B cell (primary cell): ENCODE results near the gene SMAP1. TPM values are rescaled to one million over a fixed set of nuclear protein-coding genes. Genes with fewer than 3 reads are reported as not detected.

Source experiments
- ATAC-seq: fragments of 200-7000 bp; cut with Tn5 transposase; one replicate; pipeline ENCODE4 v1.10.0; 2021; ENCODE audit warnings: low read depth, mild to moderate bottlenecking, moderate number of reproducible peaks, moderate library complexity
- CTCF ChIA-PET: fragments of 350-600 bp; sonication (Branson Sonifier 250); formaldehyde crosslinking; loops from one replicate; lab custom pipeline; 2021; ENCODE audit warnings: antibody characterized with exemption, inconsistent platforms; lab: Charles Lee
- POLR2A ChIA-PET: fragments of 350-600 bp; sonication (Branson Sonifier 250); formaldehyde crosslinking; loops from one replicate; lab custom pipeline; 2021; ENCODE audit warnings: antibody characterized with exemption; lab: Charles Lee
- DNase-seq: peaks from one replicate; pipeline ENCODE4 v3.0.0; 2013
- H2AFZ ChIP-seq: 2 replicates; pipeline ENCODE4 v1.6.1; 2012; ENCODE audit warnings: mild to moderate bottlenecking, low read depth, low read length; ENCODE audit not compliant: insufficient read depth, poor library complexity, severe bottlenecking
- H3K27ac ChIP-seq, 2 donors: 1 replicate in 1 of 2; 2 replicates in 1 of 2; pipeline ENCODE4 v1.5.1; 2012 to 2013; ENCODE audit warnings: low read length in 2 of 2, mild to moderate bottlenecking in 2 of 2, moderate library complexity in 1 of 2
- H3K27me3 ChIP-seq, 4 experiments: fragments of 200-600 bp in 1 of 4; sonication (generic) in 1 of 4; replicated peaks in 1 of 4; 1 replicate in 2 of 4; 2 replicates in 2 of 4; pipeline versions ENCODE4 v1.6.1 to v1.7.0; 2013 to 2016; ENCODE audit warnings: low read length in 3 of 4, mild to moderate bottlenecking in 2 of 4, mixed read lengths in 1 of 4, moderate library complexity in 1 of 4; ENCODE audit not compliant: insufficient read depth in 4 of 4, control insufficient read depth in 3 of 4; ENCODE audit errors: control extremely low read depth in 1 of 4
- H3K36me3 ChIP-seq, 2 experiments: replicated peaks in 1 of 2; 1 replicate in 1 of 2; 2 replicates in 1 of 2; pipeline versions ENCODE4 v1.6.1 to v1.7.1; 2013; ENCODE audit warnings: low read length in 1 of 2; ENCODE audit not compliant: insufficient read depth in 2 of 2, control insufficient read depth in 1 of 2; ENCODE audit errors: control extremely low read depth in 1 of 2, extremely low read depth in 1 of 2
- H3K4me1 ChIP-seq, 2 donors: fragments of 200-600 bp in 1 of 2; sonication (generic) in 1 of 2; 1 replicate in 1 of 2; 2 replicates in 1 of 2; pipeline versions ENCODE4 v1.5.1 to v1.6.1; 2013 to 2017; ENCODE audit warnings: low read length in 2 of 2; ENCODE audit not compliant: control insufficient read depth in 2 of 2, insufficient read depth in 2 of 2
- H3K4me2 ChIP-seq: replicated peaks from 2 replicates; pipeline ENCODE3; 2012; ENCODE audit warnings: mild to moderate bottlenecking, low read depth, low read length; ENCODE audit not compliant: poor library complexity, severe bottlenecking
- H3K4me3 ChIP-seq, 5 experiments: fragments of 200-600 bp in 1 of 5; sonication (generic) in 1 of 5; 1 replicate in 3 of 5; 2 replicates in 2 of 5; pipeline versions ENCODE4 v1.5.1 to v1.7.0; 2011 to 2016; ENCODE audit warnings: low read length in 4 of 5, mild to moderate bottlenecking in 4 of 5, low read depth in 2 of 5, control low read depth in 1 of 5, moderate library complexity in 1 of 5; ENCODE audit not compliant: insufficient read depth in 1 of 5; ENCODE audit errors: control extremely low read depth in 1 of 5, extremely low read depth in 1 of 5
- H3K79me2 ChIP-seq: fragments of 200-600 bp; sonication (generic); one replicate; pipeline ENCODE4 v1.6.0; 2016; ENCODE audit warnings: low read length; ENCODE audit not compliant: control insufficient read depth, insufficient read depth
- H3K9ac ChIP-seq: fragments of 200-600 bp; sonication (generic); 2 replicates; pipeline ENCODE4 v1.6.1; 2017; ENCODE audit warnings: mild to moderate bottlenecking, low read length, moderate library complexity
- H3K9me3 ChIP-seq, 3 donors: one replicate each; pipeline versions ENCODE4 v1.6.1 to v1.7.1; 2013; ENCODE audit warnings: low read length in 2 of 3; ENCODE audit not compliant: control insufficient read depth in 2 of 3, insufficient read depth in 1 of 3; ENCODE audit errors: control extremely low read depth in 1 of 3
- H4K20me1 ChIP-seq: 2 replicates; pipeline ENCODE4 v1.6.0; 2012; ENCODE audit warnings: mild to moderate bottlenecking, low read length; ENCODE audit not compliant: insufficient read depth, control insufficient read depth, poor library complexity, severe bottlenecking
- H3K27ac Mint-ChIP-seq: one replicate; pipeline ENCODE4 v1.8.0; 2021; ENCODE audit warnings: mixed read lengths
- H3K27me3 Mint-ChIP-seq: one replicate; pipeline ENCODE4 v1.8.0; 2021; ENCODE audit warnings: mixed read lengths
- H3K4me1 Mint-ChIP-seq: one replicate; pipeline ENCODE4 v1.8.0; 2021; ENCODE audit warnings: mixed read lengths
- H3K4me3 Mint-ChIP-seq: one replicate; pipeline ENCODE4 v1.8.0; 2021; ENCODE audit warnings: mixed read lengths
- H3K9me3 Mint-ChIP-seq: one replicate; pipeline ENCODE4 v1.8.0; 2022; ENCODE audit warnings: mixed read lengths; ENCODE audit not compliant: insufficient read depth
- EZH2 ChIP-seq: IDR thresholded peaks from 2 replicates; pipeline ENCODE4 v1.6.1; 2012; ENCODE audit warnings: borderline replicate concordance, low read depth, mild to moderate bottlenecking, moderate library complexity, low read length; ENCODE audit not compliant: insufficient read depth, poor library complexity, severe bottlenecking
- WGBS: methylation state at CpG from one replicate; pipeline ENCODE4 v1.1.5; 2013; ENCODE audit warnings: missing lambda C conversion rate; ENCODE audit not compliant: insufficient coverage; 5-methylcytosine and 5-hydroxymethylcytosine counted together
- intact Hi-C: fragments of 100-400 bp; cut with micrococcal nuclease; formaldehyde crosslinking; loops from one replicate; pipeline ENCODE4 v1.10.0; 2022
- polyA plus RNA-seq: library from polyadenylated mRNA; depleted of rRNA; stranded (reverse); fragments of >200 nt; gene quantifications from 2 replicates; pipeline ENCODE4 v1.2.3, GENCODE V29; 2012
- total RNA-seq, 2 donors: library from RNA; stranded (reverse); fragments of 120-200 nt in 1 of 2; gene quantifications; 1 replicate in 1 of 2; 2 replicates in 1 of 2; pipeline versions ENCODE4 v1.2.3 to v1.2.4, GENCODE V29; 2013 to 2022
- TF ChIP-seq, protein P1 (sequence below): fragments of 200-600 bp; IDR thresholded peaks from one replicate; pipeline ENCODE4 v1.8.0; 2022; ENCODE audit warnings: antibody characterized with exemption, mild to moderate bottlenecking

SMAP1 gene
- total and polyA plus RNA-seq, 2 donors (not counting 1 experiment from before 2014, with no cell fraction given): 11.0 to 21.7 TPM

DNA sequence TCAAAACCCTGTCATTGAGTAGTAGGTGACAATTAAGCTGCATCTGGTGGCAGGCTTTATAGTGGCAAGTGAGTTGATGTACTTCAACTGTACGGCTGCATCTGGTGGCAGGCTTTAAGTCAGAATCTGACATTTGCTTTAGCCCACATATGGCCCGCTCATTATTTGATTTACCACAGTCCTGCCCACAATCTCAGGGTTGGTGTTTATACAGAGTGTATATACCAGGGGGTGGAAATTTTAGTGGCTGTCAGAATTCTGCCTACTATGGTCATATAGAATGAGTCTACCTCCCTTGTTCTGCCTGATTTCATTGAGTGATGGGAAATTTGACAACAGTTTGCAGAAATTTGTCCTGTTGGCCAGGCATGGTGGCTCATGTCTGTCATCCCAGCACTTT is 112.3 kb downstream of the SMAP1 start:
- Histone ChIP-seq H2AFZ (no peak overlapping the region), H3K27ac (no peak overlapping the region), H3K27me3 (no peaks in the 10 kb centered on the region), H3K79me2 (peaks cover 5% of the 10 kb centered on the region), H3K4me2 (no peak overlapping the region), H3K4me3 (no peak overlapping the region), H3K4me1 (no peaks in the 10 kb centered on the region), H3K9me3 (peaks cover 0 to 12% (median 3%) of the 10 kb centered on the region in 3 donors), H4K20me1 (no peaks in the 10 kb centered on the region), H3K36me3 (peaks cover 1 to 5% of the 10 kb centered on the region in 2 experiments), H3K9ac (no peak overlapping the region)
- Mint-ChIP-seq H3K4me3 (no peak overlapping the region), H3K27me3 (no peaks in the 10 kb centered on the region), H3K27ac (no peak overlapping the region), H3K9me3 (peaks cover 7% of the 10 kb centered on the region), H3K4me1 (no peaks in the 10 kb centered on the region)
- TF ChIP-seq EZH2: no peak
- TF ChIP-seq, protein P1, sequence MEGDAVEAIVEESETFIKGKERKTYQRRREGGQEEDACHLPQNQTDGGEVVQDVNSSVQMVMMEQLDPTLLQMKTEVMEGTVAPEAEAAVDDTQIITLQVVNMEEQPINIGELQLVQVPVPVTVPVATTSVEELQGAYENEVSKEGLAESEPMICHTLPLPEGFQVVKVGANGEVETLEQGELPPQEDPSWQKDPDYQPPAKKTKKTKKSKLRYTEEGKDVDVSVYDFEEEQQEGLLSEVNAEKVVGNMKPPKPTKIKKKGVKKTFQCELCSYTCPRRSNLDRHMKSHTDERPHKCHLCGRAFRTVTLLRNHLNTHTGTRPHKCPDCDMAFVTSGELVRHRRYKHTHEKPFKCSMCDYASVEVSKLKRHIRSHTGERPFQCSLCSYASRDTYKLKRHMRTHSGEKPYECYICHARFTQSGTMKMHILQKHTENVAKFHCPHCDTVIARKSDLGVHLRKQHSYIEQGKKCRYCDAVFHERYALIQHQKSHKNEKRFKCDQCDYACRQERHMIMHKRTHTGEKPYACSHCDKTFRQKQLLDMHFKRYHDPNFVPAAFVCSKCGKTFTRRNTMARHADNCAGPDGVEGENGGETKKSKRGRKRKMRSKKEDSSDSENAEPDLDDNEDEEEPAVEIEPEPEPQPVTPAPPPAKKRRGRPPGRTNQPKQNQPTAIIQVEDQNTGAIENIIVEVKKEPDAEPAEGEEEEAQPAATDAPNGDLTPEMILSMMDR: no peak
- intact Hi-C loops: no loop called here
- ChIA-PET POLR2A (no interaction called here), CTCF (interaction anchor here (1.2 kb wide), 1 partner anchor 29 kb away, joined by 4 read pairs; no protein-coding TSS in a partner anchor)
- ATAC-seq (no peak), DNase-seq (no peak)
- WGBS: no CpG with 5 or more reads among the region's 2 CpGs

DNA sequence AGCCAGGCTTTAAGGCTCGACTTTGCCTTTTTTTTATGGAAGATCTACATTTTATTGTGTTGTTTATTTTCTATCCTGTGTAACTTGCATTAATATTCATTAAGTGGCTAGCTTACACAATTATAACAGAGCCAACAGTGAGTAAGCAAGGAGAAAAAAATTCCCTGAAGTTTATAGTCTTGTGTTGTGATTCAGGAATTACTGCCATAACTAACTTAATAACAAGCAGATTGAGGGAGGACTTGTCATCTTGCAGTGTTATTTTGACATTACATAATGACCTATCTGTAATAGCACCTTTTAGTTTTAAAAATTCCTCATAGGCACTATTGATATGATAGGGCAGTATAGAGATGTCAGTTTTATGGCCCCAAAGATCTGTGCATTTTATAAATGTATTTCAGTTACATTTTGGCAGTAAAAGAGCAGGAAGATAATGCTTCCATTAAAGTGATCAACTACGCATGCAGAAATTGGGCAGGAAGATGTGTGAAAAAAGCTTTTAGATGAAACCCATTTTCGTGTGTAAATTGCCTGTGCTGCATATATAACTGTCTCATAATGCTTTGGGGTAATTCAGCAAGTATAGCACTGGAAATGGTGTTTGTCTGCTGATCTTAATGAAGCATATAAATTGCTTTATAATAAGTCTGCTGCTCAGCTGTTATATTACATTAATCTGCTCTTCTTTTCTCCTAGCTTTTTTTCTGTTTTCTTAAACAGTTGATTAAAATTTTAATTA is 123.0 kb downstream of the SMAP1 start:
- no peak overlapping the region for H3K4me3 ChIP-seq
- Mint-ChIP-seq H3K27me3 (no peaks in the 10 kb centered on the region), H3K4me1 (no peaks in the 10 kb centered on the region), H3K4me3 (no peak overlapping the region), H3K27ac (no peak overlapping the region), H3K9me3 (peaks cover 7% of the 10 kb centered on the region)
- no peak overlapping the region for H2AFZ ChIP-seq
- no peaks in the 10 kb centered on the region for H3K4me1 ChIP-seq
- no peak overlapping the region for H3K4me2 ChIP-seq
- intact Hi-C loops: no loop called here
- ChIA-PET POLR2A (no interaction called here), CTCF (no interaction called here)
- no peaks in the 10 kb centered on the region for H3K27me3 ChIP-seq
- no peak for ATAC-seq
- H3K9me3 ChIP-seq: peaks cover 0 to 3% (median 0%) of the 10 kb centered on the region in 3 donors
- H4K20me1 ChIP-seq: no peaks in the 10 kb centered on the region
- peaks cover 0 to 3% of the 10 kb centered on the region in 2 experiments for H3K36me3 ChIP-seq
- DNase-seq: no peak
- no peak overlapping the region for H3K9ac ChIP-seq
- H3K79me2 ChIP-seq: peaks cover 4% of the 10 kb centered on the region
- H3K27ac ChIP-seq: no peak overlapping the region
- 60% methylated on average over 1 of the region's 3 CpGs for WGBS
- no peak for TF ChIP-seq EZH2
- TF ChIP-seq, protein P1: no peak
